K562 (cell line): Measurements from ENCODE around the gene ELP5. TPM values are rescaled to one million over a fixed set of nuclear protein-coding genes. Genes with fewer than 3 reads are reported as not detected.

Source experiments
- ATF1 ChIP-seq, 2 experiments: fragments of 450-650 bp in 1 of 2; IDR thresholded peaks; 2 replicates each; pipeline ENCODE4 v1.6.1; 2016; ENCODE audit warnings: missing compliant biosample characterization in 1 of 2, missing genetic modification characterization in 1 of 2
- HDGF ChIP-seq: fragments of 450-650 bp; IDR thresholded peaks from 2 replicates; pipeline ENCODE4 v1.6.1; 2016
- MEF2A ChIP-seq: IDR thresholded peaks from 2 replicates; pipeline ENCODE4 v1.6.1; 2011; ENCODE audit warnings: low read depth, mild to moderate bottlenecking, low read length, moderate library complexity; ENCODE audit not compliant: control insufficient read depth
- RB1 ChIP-seq: fragments of 450-650 bp; IDR thresholded peaks from 2 replicates; pipeline ENCODE4 v1.6.1; 2017; ENCODE audit warnings: low read depth, mild to moderate bottlenecking
- RFX7 ChIP-seq: fragments of 250-450 bp; sonication (Bioruptor Pico); IDR thresholded peaks from 2 replicates; pipeline ENCODE4 v1.5.1; 2021; ENCODE audit warnings: mild to moderate bottlenecking
- SFPQ ChIP-seq: fragments of 200-400 bp; formaldehyde crosslinking; IDR thresholded peaks from 2 replicates; pipeline ENCODE4 v1.6.1; 2017; ENCODE audit warnings: mild to moderate bottlenecking, low read depth, low read length, moderate library complexity
- SREBF2 ChIP-seq: sonication (generic); formaldehyde crosslinking; IDR thresholded peaks from 2 replicates; pipeline ENCODE4 v1.4.0; 2020; ENCODE audit warnings: mild to moderate bottlenecking, missing genetic modification reagents
- VEZF1 ChIP-seq: fragments of 200-800 bp; sonication (Bioruptor generic); IDR thresholded peaks from 2 replicates; pipeline ENCODE4 v1.6.1; 2017; ENCODE audit warnings: missing genetic modification characterization, missing compliant biosample characterization
- ZKSCAN1 ChIP-seq: fragments of 150-350 bp; IDR thresholded peaks from 2 replicates; pipeline ENCODE4 v1.6.1; 2016; ENCODE audit warnings: low read depth, low read length
- ZNF134 ChIP-seq: fragments of 250-450 bp; sonication (Bioruptor Pico); conservative IDR thresholded peaks from 2 replicates; pipeline ENCODE4 v1.4.0; 2020
- ZNF143 ChIP-seq: sonication (generic); formaldehyde crosslinking; IDR thresholded peaks from 2 replicates; pipeline ENCODE4 v1.9.0; 2022; ENCODE audit warnings: mild to moderate bottlenecking, missing genetic modification reagents
- ZNF184 ChIP-seq: sonication (generic); formaldehyde crosslinking; IDR thresholded peaks from 2 replicates; pipeline ENCODE4 v1.5.0; 2020; ENCODE audit warnings: missing genetic modification reagents
- ZNF224 ChIP-seq: sonication (generic); formaldehyde crosslinking; IDR thresholded peaks from 2 replicates; pipeline ENCODE4 v1.8.0; 2022; ENCODE audit warnings: mild to moderate bottlenecking, missing genetic modification reagents
- ZNF75A ChIP-seq: fragments of 450-650 bp; formaldehyde crosslinking; IDR thresholded peaks from 2 replicates; pipeline ENCODE4 v1.4.0; 2020; ENCODE audit warnings: mild to moderate bottlenecking
- ZNF766 ChIP-seq: fragments of 200-800 bp; sonication (Bioruptor generic); conservative IDR thresholded peaks from 2 replicates; pipeline ENCODE4 v1.6.1; 2016; ENCODE audit warnings: missing genetic modification characterization, missing compliant biosample characterization
- polyA plus RNA-seq, 8 experiments: library from polyadenylated mRNA; depleted of rRNA in 4 of 8; stranded (reverse) in 5 of 8; unstranded in 3 of 8; fragments of >200 nt; fragmentation: Nextera tagmentation in 2 of 8; fragmentation: Illumina TruSeq in 1 of 8; extraction: Ambion mirVana in 2 of 8; extraction: Trizol in 1 of 8; gene quantifications; 2 replicates each; pipeline versions ENCODE4 v1.2.1 to v1.2.3, GENCODE V29; 2011 to 2014; ENCODE audit warnings: inconsistent platforms in 1 of 8, missing spikeins in 1 of 8
- total RNA-seq, 7 experiments: library from RNA; depleted of rRNA in 6 of 7; stranded (reverse); fragments of >200 nt in 6 of 7; fragmentation: Illumina TruSeq in 2 of 7; extraction: Trizol in 2 of 7; gene quantifications; 2 replicates each; pipeline versions ENCODE4 v1.2.1 to v1.2.3, GENCODE V29; 2011 to 2021; ENCODE audit warnings: low replicate concordance in 1 of 7
- TF ChIP-seq, protein P1 (sequence below): fragments of 450-650 bp; formaldehyde crosslinking; conservative IDR thresholded peaks from 2 replicates; pipeline ENCODE4 v1.4.0; 2022; ENCODE audit warnings: mild to moderate bottlenecking, missing genetic modification characterization
- TF ChIP-seq, protein P2 (sequence below): sonication (generic); formaldehyde crosslinking; IDR thresholded peaks from 2 replicates; pipeline ENCODE4 v1.8.0; 2022; ENCODE audit warnings: mild to moderate bottlenecking, missing genetic modification reagents
- TF ChIP-seq, protein P3 (sequence below): fragments of 450-650 bp; formaldehyde crosslinking; IDR thresholded peaks from 2 replicates; pipeline ENCODE4 v1.4.0; 2020; ENCODE audit warnings: mild to moderate bottlenecking, mixed read lengths
- TF ChIP-seq, protein P4 (sequence below): fragments of 450-650 bp; IDR thresholded peaks from 2 replicates; pipeline ENCODE4 v1.6.1; 2014; ENCODE audit warnings: low read depth, mild to moderate bottlenecking, moderate library complexity, borderline replicate concordance

The ELP5 gene
- total and polyA plus RNA-seq, 9 of the 15 experiments (the other 6 are each of a cell fraction or from before 2014, with no cell fraction given): 25.7 to 77.9 (median 52.9) TPM

- TF ChIP-seq ZNF134 (CRISPR knock-in tag) (no peak), ZNF766 (no peak; the same call in 1 of the 2 replicates), ZKSCAN1 (no peak; the same call in 1 of the 2 replicates), VEZF1 (CRISPR knock-in tag) (peak; percentile 91), SREBF2 (CRISPR knock-in tag) (no peak), ZNF224 (CRISPR knock-in tag) (no peak), ZNF75A (CRISPR knock-in tag) (no peak), ATF1 (CRISPR knock-in tag; IDR thresholded peaks at IDR 0.05) (no peak), ATF1 (tag; IDR thresholded peaks at IDR 0.05) (peak; percentile 82), ZNF143 (CRISPR knock-in tag) (no peak), RFX7 (CRISPR knock-in tag) (no peak), SFPQ (no peak), HDGF (peak; percentile 72; the same call in 1 of the 2 replicates), MEF2A (no peak), RB1 (peak; percentile 15; the same call in 1 of the 2 replicates), ZNF184 (CRISPR knock-in tag) (no peak)
- TF ChIP-seq, protein P1, sequence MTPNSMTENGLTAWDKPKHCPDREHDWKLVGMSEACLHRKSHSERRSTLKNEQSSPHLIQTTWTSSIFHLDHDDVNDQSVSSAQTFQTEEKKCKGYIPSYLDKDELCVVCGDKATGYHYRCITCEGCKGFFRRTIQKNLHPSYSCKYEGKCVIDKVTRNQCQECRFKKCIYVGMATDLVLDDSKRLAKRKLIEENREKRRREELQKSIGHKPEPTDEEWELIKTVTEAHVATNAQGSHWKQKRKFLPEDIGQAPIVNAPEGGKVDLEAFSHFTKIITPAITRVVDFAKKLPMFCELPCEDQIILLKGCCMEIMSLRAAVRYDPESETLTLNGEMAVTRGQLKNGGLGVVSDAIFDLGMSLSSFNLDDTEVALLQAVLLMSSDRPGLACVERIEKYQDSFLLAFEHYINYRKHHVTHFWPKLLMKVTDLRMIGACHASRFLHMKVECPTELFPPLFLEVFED (CRISPR knock-in tag): no peak
- TF ChIP-seq, protein P2, sequence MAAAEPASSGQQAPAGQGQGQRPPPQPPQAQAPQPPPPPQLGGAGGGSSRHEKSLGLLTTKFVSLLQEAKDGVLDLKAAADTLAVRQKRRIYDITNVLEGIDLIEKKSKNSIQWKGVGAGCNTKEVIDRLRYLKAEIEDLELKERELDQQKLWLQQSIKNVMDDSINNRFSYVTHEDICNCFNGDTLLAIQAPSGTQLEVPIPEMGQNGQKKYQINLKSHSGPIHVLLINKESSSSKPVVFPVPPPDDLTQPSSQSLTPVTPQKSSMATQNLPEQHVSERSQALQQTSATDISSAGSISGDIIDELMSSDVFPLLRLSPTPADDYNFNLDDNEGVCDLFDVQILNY (CRISPR knock-in tag): no peak
- TF ChIP-seq, protein P3, sequence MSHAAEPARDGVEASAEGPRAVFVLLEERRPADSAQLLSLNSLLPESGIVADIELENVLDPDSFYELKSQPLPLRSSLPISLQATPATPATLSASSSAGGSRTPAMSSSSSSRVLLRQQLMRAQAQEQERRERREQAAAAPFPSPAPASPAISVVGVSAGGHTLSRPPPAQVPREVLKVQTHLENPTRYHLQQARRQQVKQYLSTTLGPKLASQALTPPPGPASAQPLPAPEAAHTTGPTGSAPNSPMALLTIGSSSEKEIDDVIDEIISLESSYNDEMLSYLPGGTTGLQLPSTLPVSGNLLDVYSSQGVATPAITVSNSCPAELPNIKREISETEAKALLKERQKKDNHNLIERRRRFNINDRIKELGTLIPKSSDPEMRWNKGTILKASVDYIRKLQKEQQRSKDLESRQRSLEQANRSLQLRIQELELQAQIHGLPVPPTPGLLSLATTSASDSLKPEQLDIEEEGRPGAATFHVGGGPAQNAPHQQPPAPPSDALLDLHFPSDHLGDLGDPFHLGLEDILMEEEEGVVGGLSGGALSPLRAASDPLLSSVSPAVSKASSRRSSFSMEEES: no peak
- TF ChIP-seq, protein P4, sequence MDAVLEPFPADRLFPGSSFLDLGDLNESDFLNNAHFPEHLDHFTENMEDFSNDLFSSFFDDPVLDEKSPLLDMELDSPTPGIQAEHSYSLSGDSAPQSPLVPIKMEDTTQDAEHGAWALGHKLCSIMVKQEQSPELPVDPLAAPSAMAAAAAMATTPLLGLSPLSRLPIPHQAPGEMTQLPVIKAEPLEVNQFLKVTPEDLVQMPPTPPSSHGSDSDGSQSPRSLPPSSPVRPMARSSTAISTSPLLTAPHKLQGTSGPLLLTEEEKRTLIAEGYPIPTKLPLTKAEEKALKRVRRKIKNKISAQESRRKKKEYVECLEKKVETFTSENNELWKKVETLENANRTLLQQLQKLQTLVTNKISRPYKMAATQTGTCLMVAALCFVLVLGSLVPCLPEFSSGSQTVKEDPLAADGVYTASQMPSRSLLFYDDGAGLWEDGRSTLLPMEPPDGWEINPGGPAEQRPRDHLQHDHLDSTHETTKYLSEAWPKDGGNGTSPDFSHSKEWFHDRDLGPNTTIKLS: peak; percentile 76; the same call in 1 of the 2 replicates
Observed at GRCh38 chr17:7306911-7307685, 55.1 kb downstream of the ELP5 start, which contains the start of gene EIF5A (continued).
